NCI-H524 treated with DMSO at 0.1 percent for 48 hours (cell line): ENCODE measurements around the gene BANP.
"Not testable (repeated sequence)": the region's sequence is repeated elsewhere in the genome, so short reads cannot be mapped to it uniquely, and the experiment has no call there.

Source experiments
- DNase-seq: peaks from one replicate; lab custom pipeline; 2025; lab: John Stamatoyannopoulos, UW

The BANP gene

DNA sequence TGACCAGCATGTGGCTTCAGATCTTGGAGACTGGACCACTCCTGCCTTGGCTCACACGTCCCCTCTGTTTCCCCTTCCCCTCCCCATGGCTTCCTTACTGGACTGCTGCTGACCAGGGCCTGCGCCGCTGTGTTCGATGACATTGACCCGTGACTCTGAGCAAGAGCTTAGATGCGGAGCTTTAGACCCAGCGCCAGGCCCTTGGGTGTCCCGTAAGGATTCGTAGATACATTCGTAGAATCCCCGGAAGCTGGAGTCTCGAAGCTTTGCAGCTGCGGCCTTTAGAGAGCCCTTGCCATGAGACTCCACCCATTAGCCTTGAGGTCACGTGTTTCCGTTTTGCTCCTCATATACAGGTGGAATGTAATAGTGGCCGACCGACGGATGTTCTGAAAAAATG, 65.2 kb downstream of the BANP start:
- not testable (repeated sequence) for DNase-seq

DNA sequence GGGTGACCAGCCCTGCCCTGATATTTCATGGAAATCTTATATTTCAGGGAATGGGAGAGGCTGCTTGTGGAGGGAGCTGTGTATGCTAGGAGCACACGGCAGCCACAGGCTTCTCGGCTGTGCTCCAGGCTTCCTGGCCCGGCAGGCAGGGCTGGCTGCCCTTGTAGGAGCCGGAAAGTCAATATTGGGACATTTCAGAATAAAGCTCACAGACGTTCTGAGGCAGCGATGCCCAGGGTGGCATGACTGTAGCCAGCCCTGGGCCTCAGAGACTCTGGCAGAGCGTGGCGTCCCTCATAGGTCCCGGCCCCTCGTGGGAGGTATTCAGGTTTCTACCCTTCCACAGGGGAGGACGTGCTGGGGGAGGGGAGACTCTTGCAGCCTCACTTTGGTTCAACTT, 65.7 kb downstream of the BANP start:
- DNase-seq: no peak

GRCh38 chr16:88017587-88018101, 66.4 kb downstream of the BANP start:
- no peak for DNase-seq

- DNase-seq: not testable (repeated sequence)
These were observed 67.1 kb downstream of the BANP start for GRCh38 chr16:88018382-88018781.

- not testable (repeated sequence) for DNase-seq
These were observed 68.0 kb downstream of the BANP start for GRCh38 chr16:88019041-88019820.

DNA sequence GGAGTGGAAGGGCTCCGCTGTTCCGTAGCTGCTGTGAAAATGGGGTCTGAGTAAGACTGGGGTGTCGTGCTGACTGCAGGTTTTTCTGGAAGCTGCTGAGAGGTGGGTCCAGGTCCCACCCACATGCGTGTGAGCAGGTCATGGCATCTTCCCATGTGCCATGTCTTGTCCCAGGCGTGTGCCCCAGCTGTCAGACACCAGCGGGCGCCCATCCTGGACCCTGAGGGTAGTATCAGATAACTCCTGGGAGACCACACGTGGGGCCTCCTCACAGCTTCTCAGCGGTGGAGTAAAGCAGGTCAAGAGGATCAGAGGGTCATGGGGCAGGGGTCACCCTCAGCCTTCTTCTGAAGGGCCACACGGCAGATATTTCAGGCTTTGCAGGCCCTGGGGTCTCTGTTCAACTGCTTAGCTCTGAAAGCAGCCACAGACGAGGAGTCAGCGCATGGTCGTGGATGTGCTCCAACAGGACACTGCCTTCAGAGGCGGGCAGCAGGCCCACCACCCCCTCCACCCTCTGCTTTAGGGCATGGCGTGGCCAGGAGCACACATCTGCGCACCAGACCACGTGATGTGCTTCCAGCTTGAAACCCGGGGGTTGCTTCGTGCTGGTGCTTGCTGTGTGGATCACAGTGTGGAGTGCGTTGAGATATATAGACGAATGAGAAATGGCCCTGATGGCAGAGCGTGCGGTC, 68.7 kb downstream of the BANP start:
- DNase-seq: no peak

- DNase-seq: no peak
These were observed 69.3 kb downstream of the BANP start for GRCh38 chr16:88020516-88020885.

DNA sequence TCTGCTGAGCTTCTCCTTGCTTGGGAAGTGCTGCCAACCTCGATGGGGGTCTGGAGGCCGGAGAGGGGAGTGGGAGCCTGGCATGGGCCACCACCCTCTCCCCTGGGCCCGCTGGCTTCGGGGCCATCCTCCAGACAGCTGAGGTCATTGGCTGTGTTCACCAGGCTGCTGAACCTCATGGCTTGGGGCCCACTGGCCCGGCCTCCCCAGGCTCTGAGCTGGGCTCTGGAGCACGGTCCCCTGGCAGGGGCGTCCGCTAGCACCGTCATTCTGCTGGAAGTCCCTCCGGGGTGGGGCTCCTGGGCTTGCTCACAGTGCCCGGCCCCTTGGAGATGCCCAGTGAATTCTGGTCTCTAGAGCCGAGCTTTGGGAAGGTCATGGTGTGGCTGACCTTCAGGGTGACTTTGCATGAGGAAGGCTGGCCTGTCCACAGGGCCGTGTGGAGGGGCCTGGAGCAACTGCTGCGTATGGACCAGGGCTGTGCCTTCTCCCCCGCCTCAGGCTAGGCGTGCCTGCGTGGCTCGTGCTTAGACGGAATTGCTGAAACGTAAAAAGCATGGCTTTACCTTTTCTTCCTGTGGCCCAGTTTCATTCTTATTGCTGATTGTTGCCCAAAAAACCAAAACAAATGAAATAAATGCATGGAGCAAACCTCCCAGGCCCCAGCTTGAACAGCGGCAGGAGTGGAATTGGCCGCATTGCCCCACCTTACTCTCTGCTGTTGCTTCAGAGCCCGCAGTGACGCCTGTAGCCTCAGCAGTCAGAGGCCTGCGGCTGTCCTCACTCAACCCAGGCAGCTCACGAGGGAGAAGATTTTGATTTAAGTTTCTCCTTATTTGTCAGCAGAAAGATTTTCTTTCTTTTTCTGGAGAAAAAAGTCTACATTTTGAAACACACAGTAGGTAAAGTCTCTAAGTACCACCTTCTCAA, 70.1 kb downstream of the BANP start:
- not testable (repeated sequence) for DNase-seq

DNA sequence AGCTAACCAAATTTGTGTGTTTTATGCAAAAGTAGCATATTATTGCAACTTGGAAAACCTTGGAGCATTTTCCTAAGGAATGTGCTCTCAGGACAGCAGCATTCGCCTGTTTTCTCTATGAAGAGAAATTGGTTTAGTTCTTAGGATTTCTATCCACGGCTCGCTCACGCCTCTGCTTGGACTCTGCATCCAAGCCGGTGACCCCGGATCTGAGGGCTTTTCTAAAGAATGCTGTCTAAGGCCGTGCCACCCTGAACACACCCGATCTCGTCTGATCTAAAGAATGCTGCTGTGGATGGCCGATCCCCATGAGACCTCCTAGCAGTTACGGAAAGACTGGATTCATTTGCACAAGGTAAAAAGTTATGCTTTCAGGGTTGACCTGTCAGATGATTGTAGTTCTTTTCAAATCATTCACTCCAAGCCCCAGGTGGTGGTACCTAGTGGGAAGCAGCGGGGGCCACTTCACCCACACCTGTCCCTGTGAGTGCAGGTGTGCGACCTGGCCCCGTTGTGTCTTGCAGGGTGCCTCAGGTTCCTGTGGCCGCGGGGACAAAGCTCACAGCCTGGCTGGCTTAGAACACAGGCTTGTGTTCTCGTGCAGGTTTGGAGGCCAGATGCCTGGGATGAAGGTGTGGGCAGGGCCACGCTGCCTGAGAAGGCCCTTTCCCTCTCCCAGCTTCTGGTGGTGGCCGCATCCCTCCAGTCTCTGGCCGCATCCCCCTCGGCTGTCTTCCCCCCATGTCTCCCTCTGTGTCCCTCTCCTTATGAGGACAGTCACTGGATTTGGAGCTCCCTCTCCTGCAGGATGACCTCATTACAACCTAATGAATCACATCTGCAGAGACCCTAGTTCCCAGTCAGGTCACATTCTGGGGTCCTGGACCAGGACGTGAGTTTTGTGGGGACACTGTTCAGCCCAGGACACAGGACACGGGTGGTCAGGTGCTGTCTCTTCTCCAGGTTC, 71.1 kb downstream of the BANP start:
- DNase-seq: no peak

DNA sequence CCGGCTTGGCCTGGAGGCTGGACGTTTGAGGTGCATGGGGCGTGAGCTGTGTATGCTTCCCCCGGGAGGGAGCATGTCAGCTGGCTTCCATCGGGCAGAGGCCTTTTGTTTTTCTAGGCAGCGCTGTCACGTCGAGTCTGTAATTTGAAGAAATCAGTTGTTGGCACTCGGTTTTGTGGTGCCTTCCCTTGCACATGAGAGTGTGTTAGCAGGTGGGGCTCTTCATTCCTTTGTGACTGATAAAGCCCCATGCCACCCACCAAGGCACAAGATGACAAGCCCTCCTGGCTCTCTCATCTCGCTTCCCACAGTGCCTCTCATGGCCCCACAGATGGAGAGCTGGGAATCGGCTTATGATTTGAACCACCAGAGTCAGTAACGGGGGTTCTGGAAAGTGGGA, 72.1 kb downstream of the BANP start:
- no peak for DNase-seq

DNA sequence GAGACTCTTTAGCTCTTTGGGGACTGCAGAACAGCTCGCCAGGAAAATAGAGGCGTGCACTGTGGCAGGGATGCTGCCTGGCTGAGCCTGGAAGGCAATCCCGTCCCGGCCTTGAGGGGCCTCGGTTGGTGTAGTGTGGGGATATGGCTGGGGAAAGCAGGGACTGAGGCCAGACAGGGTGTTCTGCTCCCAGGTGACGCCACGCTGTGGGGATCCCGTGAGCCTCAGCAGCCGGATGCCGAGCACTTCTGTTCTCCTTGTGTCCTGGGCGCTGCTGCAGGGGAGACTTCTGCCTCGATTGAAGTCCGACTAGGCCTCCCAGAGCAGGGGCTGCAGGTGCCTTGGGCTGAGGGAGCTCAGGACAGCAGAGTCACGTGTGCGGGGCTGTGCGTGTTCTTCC, 72.6 kb downstream of the BANP start:
- DNase-seq: no peak

GRCh38 chr16:88024491-88025085, 73.4 kb downstream of the BANP start:
- DNase-seq: not testable (repeated sequence)

GRCh38 chr16:88025086-88025492, 73.9 kb downstream of the BANP start:
- not testable (repeated sequence) for DNase-seq

DNA sequence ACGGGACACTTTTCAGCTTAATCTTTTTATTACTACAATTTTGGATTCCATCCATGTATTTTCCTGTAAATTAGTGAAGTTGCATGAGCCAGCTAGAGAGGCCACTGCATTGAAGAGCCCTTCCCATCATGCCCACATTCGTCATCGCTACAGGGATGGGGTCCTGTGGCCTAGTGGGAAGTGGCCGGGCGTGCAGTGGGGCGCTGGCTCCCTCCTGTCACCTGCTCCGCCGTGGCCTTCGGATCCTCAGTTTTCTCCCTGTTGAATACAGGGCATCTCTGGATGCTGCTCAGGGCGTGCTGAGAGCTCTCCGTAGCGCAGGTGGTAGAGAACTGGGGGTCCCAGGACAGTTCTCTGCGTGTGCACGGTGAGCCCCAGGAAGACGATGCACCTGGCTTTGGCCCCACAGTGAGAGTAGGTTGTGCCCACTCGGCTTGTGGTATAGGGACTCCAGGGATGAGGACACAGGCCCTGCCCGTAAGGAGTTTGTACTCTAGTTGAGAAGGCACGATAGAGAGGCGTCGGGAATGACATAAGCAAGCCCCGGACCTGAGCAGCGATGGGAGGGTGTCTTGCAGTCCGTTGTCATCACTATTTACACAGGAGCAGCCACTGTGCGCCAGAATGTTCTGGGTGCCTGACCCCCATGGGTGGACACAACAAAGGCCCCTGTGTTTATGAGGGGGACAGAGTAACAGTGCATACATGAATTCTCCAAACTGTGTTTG, 74.8 kb downstream of the BANP start:
- not testable (repeated sequence) for DNase-seq

- DNase-seq: no peak
These were observed 76.0 kb downstream of the BANP start for GRCh38 chr16:88026964-88027938.

GRCh38 chr16:88028177-88028930, 77.1 kb downstream of the BANP start:
- not testable (repeated sequence) for DNase-seq

GRCh38 chr16:88030498-88030897, 79.3 kb downstream of the BANP start:
- DNase-seq: no peak

GRCh38 chr16:88030961-88031360, 79.7 kb downstream of the BANP start:
- not testable (repeated sequence) for DNase-seq
